Body of pancreas (tissue), 4 donors: ENCODE data around the gene PRSS48. TPM values are rescaled to one million over a fixed set of nuclear protein-coding genes. Genes with fewer than 3 reads are reported as not detected.

Experiments
- ATAC-seq: fragments of 150-250 bp; one replicate; pipeline ENCODE4 v1.9.1; 2016
- DNase-seq, 4 donors: peaks; one replicate each; pipeline ENCODE4 v3.0.0-alpha.2; 2019
- H3K27ac ChIP-seq, 4 donors: fragments of 200-600 bp; sonication (generic); 1 replicate in 3 of 4; 2 replicates in 1 of 4; pipeline versions ENCODE4 v1.5.1 to v1.6.1; 2016 to 2019; ENCODE audit warnings: mild to moderate bottlenecking in 1 of 4, mixed read lengths in 1 of 4, moderate library complexity in 1 of 4
- H3K27me3 ChIP-seq, 2 donors: fragments of 200-600 bp; sonication (generic); one replicate each; pipeline ENCODE4 v1.6.0; 2016; ENCODE audit warnings: mild to moderate bottlenecking in 1 of 2
- H3K36me3 ChIP-seq, 2 donors: fragments of 200-600 bp; sonication (generic); replicated peaks in 1 of 2; 2 replicates each; pipeline ENCODE4 v1.5.1; 2016; ENCODE audit warnings: low read depth in 2 of 2; ENCODE audit not compliant: insufficient read depth in 1 of 2
- H3K4me1 ChIP-seq: fragments of 200-600 bp; sonication (generic); one replicate; pipeline ENCODE4 v1.6.0; 2016
- H3K4me3 ChIP-seq, 2 donors: fragments of 200-600 bp; sonication (generic); 1 replicate in 1 of 2; 2 replicates in 1 of 2; pipeline ENCODE4 v1.5.1; 2016 to 2019
- H3K9me3 ChIP-seq, 3 donors: fragments of 200-600 bp; sonication (generic); 1 replicate in 2 of 3; 2 replicates in 1 of 3; pipeline ENCODE4 v1.5.1; 2016
- POLR2A ChIP-seq, 3 donors: fragments of 450-650 bp; IDR thresholded peaks; one replicate each; pipeline ENCODE4 v1.6.1; 2016; ENCODE audit warnings: antibody characterized with exemption in 3 of 3, mild to moderate bottlenecking in 2 of 3
- WGBS, 2 donors: methylation state at CpG; one replicate each; pipeline ENCODE4 v1.1.5; 2017; 5-methylcytosine and 5-hydroxymethylcytosine counted together
- intact Hi-C: fragments of 100-400 bp; cut with DNase I; formaldehyde crosslinking; loops from one replicate; pipeline ENCODE4 v1.15.1; 2023
- total RNA-seq, 2 donors: library from RNA; depleted of rRNA; stranded (reverse); fragments of >200 nt; gene quantifications; one replicate each; pipeline ENCODE4 v1.1.0, GENCODE V29; 2016
- TF ChIP-seq, protein P1 (sequence below), 7 experiments: fragments of 450-650 bp in 4 of 7; fragments of 200-600 bp in 3 of 7; sonication (generic) in 3 of 7; IDR thresholded peaks; one replicate each; pipeline ENCODE4 v1.5.1; 2016 to 2019; ENCODE audit warnings: antibody characterized with exemption in 7 of 7

Gene PRSS48
- total RNA-seq, 2 donors from 2014 or later: not detected

DNA sequence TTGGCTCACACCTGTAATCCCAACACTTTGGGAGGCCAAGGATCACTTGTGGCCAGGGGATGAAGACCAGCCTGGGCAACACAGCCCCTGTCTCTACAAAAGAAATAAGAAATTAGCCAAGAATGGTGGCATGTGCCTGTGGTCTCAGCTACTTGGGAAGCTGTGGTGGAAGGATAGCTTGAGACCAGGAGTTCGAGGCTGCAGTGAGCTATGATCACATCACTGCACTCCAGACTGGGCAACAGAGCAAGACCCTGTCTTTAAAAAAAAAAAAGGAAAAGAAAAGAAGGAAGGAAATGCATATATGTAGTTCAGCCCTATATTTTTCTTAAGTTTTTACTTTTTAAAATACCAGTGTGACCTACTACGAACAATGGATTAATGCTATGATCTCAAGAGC lies 15.1 kb downstream of the PRSS48 start:
- no peak for ATAC-seq
- 94 to 99% methylated on average over 2 of the region's 2 CpGs for WGBS, 2 donors
- intact Hi-C loops: no loop called here
- no peak for TF ChIP-seq POLR2A (IDR thresholded peaks at IDR 0.05)
- TF ChIP-seq, protein P1, sequence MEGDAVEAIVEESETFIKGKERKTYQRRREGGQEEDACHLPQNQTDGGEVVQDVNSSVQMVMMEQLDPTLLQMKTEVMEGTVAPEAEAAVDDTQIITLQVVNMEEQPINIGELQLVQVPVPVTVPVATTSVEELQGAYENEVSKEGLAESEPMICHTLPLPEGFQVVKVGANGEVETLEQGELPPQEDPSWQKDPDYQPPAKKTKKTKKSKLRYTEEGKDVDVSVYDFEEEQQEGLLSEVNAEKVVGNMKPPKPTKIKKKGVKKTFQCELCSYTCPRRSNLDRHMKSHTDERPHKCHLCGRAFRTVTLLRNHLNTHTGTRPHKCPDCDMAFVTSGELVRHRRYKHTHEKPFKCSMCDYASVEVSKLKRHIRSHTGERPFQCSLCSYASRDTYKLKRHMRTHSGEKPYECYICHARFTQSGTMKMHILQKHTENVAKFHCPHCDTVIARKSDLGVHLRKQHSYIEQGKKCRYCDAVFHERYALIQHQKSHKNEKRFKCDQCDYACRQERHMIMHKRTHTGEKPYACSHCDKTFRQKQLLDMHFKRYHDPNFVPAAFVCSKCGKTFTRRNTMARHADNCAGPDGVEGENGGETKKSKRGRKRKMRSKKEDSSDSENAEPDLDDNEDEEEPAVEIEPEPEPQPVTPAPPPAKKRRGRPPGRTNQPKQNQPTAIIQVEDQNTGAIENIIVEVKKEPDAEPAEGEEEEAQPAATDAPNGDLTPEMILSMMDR (IDR thresholded peaks at IDR 0.05): no peak
- H3K4me1 ChIP-seq: peaks cover 14% of the 10 kb centered on the region
- no peak for DNase-seq
- no peaks in the 10 kb centered on the region for H3K27me3 ChIP-seq
- H3K27ac ChIP-seq: no peak overlapping the region
- no peak overlapping the region for H3K4me3 ChIP-seq
- H3K36me3 ChIP-seq: no peaks in the 10 kb centered on the region
- H3K9me3 ChIP-seq: no peaks in the 10 kb centered on the region

DNA sequence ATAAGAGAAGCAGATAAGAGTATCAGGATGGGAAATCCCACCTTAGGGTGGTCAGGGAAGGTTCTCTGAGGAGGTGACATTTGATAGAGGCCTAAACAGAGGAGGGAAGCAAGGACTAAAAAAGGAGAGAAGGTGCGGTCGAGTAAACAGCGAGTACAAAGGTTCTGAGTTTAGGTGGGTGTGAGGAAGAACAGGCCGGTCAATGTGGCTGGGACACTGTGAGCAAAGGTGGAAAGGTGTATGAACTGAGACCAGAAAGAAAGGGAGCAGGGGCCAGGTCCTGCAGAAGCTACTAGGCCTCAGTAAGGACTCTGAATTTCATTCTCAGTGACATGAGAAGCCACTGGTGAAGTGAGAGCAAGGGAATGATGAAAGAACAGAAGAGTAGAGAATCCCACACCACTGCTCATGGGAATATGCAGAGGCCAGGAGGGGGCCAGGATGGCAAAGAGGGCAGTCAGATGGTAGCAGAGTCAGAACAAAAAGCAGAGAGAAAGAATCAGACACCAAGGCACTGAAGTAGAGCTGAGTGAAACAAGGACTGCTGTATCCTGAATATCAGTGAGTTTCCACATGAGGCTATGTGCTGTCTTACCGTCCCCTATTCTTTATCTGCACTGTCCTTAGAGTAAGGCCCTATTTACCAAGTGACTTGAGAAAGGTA lies 18.0 kb downstream of the PRSS48 start:
- Histone ChIP-seq H3K27ac (no peak overlapping the region), H3K4me1 (peaks cover 14% of the 10 kb centered on the region), H3K36me3 (no peaks in the 10 kb centered on the region), H3K4me3 (no peak overlapping the region), H3K27me3 (no peaks in the 10 kb centered on the region), H3K9me3 (no peaks in the 10 kb centered on the region)
- 89 to 92% methylated on average over 5 of the region's 5 CpGs for WGBS, 2 donors
- intact Hi-C loops: no loop called here
- TF ChIP-seq, protein P1 (IDR thresholded peaks at IDR 0.05): no peak
- TF ChIP-seq POLR2A (IDR thresholded peaks at IDR 0.05): no peak
- DNase-seq: no peak
- ATAC-seq: no peak

DNA sequence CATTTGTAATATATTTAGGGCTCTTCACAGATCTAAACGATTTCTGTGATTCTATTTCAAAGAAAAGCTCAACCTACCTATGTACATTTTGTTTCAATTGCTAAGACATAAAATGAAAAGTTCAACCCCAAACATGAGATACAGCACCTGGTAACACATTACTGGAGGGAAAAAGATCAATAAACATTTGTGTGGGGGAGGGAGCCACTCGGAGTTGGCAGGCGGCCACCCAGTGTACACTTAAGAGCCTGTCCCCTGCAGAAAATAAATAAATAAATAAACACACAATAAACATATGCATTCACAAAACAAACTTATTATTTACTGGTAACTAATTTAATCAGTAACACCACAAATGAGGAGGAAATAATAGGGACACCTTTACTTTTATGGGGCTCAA lies 19.3 kb downstream of the PRSS48 start:
- DNase-seq (peak in 2 of 4 donors; percentile 18 to 41), ATAC-seq (no peak)
- H3K27ac ChIP-seq: no peak overlapping the region
- no peaks in the 10 kb centered on the region for H3K27me3 ChIP-seq
- no peak for TF ChIP-seq POLR2A (IDR thresholded peaks at IDR 0.05)
- TF ChIP-seq, protein P1 (IDR thresholded peaks at IDR 0.05): no peak
- intact Hi-C loops: no loop called here
- 13 to 28% methylated on average over 3 of the region's 3 CpGs for WGBS, 2 donors
- H3K9me3 ChIP-seq: no peaks in the 10 kb centered on the region
- no peak overlapping the region for H3K4me3 ChIP-seq
- H3K36me3 ChIP-seq: no peaks in the 10 kb centered on the region
- peaks cover 14% of the 10 kb centered on the region for H3K4me1 ChIP-seq

DNA sequence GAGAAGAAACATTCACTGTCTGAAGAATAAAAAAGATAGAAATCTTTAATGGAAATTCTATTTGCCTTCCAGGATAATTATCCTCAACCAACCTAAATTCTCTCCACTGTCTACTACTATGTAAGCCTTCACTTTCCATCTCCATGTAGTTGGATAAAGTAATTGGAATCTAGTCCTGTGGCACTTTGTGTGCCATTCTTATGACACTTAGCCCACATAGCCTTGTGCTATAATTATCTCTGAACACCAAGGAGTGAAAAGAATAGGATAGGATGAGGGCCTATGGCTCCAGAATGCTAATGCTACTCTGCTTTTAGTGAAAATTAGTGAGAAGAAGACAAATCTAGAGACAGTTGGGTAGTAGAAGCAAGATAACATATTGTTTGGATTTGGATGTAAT lies 20.2 kb downstream of the PRSS48 start:
- H3K4me3 ChIP-seq: no peak overlapping the region
- peaks cover 14% of the 10 kb centered on the region for H3K4me1 ChIP-seq
- DNase-seq: no peak
- H3K27me3 ChIP-seq: no peaks in the 10 kb centered on the region
- no peaks in the 10 kb centered on the region for H3K9me3 ChIP-seq
- TF ChIP-seq, protein P1 (IDR thresholded peaks at IDR 0.05): no peak
- TF ChIP-seq POLR2A (IDR thresholded peaks at IDR 0.05): no peak
- intact Hi-C loops: no loop called here
- no peak overlapping the region for H3K27ac ChIP-seq
- ATAC-seq: no peak
- H3K36me3 ChIP-seq: no peaks in the 10 kb centered on the region

DNA sequence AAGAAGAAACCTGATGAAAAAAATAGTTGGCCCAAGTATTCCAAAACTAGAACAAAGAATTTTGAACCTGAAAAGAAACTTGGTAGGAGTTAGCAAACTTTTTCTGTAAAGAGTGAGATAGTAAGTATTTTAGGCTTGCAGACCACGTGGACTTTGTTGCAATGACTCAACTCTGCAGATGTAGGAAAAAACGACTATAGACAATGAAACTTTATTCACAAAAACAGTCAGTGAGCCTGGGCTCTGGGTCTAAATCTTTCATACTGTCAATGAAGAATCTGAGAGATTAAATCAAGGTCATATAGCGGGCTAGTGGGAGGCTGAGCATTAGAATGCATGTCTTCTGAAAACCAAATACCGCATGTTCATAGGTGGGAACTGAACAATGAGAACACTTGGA lies 25.5 kb downstream of the PRSS48 start:
- WGBS, 2 donors: 64 to 65% methylated on average over 4 of the region's 4 CpGs
- Histone ChIP-seq H3K9me3 (no peaks in the 10 kb centered on the region), H3K4me3 (no peak overlapping the region), H3K4me1 (peaks cover 4% of the 10 kb centered on the region), H3K27me3 (no peaks in the 10 kb centered on the region), H3K36me3 (no peaks in the 10 kb centered on the region), H3K27ac (peak overlapping the region in 1 of 4 donors; percentile 1)
- TF ChIP-seq POLR2A (IDR thresholded peaks at IDR 0.05): no peak
- TF ChIP-seq, protein P1 (IDR thresholded peaks at IDR 0.05): no peak
- DNase-seq: no peak
- intact Hi-C loops: no loop called here
- ATAC-seq: no peak
